Pulmonary artery endothelial cell (primary cell): ENCODE data around the gene CCDC121. TPM values are rescaled to one million over a fixed set of nuclear protein-coding genes. Genes with fewer than 3 reads are reported as not detected.
A peak's percentile ranks its signal among the peaks of the same experiment; 100 is the strongest.

Source experiments
- DNase-seq: peaks from one replicate; pipeline ENCODE4 v3.0.0-alpha.2; 2011; ENCODE audit warnings: low read depth, low spot score
- total RNA-seq: library from RNA; depleted of rRNA; stranded (reverse); fragments of >200 nt; gene quantifications from 2 replicates; pipeline ENCODE4 v1.2.3, GENCODE V29; 2014

The CCDC121 gene, protein sequence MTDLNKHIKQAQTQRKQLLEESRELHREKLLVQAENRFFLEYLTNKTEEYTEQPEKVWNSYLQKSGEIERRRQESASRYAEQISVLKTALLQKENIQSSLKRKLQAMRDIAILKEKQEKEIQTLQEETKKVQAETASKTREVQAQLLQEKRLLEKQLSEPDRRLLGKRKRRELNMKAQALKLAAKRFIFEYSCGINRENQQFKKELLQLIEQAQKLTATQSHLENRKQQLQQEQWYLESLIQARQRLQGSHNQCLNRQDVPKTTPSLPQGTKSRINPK
- 1.7 and 2.2 TPM in 2 replicates for total RNA-seq

DNA sequence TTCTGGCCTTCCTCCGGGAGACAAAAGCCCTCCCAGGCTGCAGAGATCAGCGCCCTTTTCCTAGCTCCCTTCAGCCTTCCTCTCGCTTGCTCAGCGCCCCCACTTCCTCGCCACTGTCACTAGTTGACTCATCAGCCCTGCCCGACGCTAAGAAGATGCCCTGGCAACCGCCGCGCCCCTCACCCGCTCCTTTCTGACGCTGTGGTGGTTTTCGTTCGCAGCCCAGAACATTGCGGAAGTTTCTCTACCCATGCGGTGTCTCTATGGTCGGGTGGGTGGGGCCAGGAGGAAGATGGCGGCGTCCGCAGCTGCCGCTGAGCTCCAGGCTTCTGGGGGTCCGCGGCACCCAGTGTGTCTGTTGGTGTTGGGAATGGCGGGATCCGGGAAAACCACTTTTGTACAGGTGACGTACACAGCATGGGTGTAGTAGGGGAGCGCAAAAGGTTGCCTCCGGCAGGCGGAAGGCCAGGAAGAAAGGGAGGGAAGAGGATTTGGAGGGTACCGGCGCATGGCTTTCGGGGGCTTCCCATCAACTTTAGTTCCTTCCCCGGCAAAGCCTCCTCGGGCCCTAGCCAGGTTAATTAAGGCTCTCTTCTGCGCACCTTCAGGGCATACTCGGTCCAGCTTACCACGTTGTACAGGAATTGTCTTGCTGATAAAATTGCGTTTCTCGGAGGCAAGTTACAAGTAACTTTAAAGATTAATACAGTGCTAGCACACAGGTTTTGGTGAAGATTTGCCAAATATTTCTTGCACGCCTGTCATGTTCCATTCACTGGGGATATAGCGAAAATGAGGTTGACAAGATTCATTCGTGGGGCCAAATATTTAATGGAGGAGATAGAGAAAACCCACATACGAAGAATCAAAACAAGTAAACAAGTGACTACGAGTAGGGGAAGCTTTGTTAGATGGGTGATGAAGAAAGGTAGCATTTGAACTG lies at the start of gene CCDC121, which contains the start of gene GPN1:
CCDC121 (minus strand) TSS at position 246 of the 943 bp plus-strand sequence. CDS start 1,213 bp downstream, outside the sequence.
GPN1 (plus strand) TSS at position 284 of the 943 bp plus-strand sequence; CDS start at position 293, 9 bp downstream.
- peak; percentile 65 for DNase-seq

DNA sequence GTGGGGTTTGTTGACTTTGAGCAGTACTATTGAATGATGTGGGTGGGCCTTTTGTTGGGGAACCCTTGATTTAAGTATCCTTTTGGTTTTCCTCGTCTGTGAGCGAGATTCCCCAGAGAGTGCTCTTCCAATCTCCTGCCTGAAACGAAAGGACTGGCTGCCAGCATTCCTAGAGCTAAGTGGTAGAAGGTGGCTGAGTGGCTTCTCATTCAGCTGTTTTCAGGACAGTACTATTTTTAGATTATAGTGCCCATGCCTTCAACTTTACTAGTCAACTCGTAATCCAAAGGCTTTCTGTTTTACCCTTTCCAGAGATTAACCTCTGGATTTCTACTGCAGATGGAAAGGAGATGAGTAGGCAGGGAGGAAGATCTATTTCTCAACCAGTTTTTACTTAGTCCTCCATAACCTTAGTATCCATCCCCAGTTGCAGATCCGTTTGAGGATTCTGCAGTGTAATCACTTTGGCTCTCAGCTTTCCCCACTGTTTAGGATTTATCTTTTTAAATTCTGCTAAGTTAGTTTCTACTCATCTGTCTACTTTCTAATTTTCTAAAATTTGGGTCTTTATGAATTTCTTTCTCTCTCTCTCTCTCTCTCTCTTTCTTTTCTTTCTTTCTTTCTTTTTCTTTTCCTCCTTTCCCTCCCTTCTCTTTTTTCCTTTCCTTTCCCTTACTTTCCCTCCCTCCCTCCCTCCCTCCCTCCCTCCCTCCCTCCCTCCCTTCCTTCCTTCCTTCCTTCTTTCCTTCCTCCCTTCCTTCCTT lies 44.1 kb upstream of the CCDC121 start:
- no peak for DNase-seq

DNA sequence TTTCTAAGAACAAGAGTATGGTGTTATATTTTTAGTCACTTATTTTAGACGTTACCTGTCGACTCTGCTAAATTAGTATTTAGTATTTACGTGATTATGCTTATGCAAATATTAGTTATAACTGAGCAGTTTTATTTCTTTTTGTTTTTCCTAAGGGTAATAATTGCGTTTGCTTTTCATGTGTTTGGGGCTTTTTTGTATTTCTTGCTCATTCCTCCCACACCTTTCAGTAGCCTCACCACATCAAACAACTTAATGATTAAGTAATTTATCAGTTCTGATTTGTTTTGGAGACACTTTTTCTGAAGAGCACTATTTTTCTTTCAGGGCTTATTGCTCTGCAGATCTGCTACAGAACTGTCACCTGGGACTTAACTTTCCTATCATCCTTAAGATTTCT lies 42.4 kb upstream of the CCDC121 start:
- no peak for DNase-seq

DNA sequence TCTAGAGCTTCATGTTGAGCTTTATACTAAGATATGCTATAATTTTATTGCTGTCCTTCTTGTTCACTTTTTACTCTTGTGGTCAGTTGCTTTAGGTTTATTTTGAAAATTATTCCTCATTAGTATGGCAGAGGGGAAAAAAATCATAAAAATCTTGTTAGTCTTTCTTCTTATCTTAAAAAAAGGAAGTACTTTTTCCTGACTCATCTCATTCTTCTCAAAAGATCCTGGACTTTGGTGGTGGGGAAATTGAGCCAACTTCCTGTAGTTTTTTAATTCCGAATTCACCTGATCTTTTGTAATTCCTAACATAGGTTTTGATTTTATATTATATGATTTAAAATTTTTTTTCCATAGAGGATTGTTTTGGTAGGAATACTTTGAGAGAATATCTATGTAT lies 38.6 kb upstream of the CCDC121 start:
- DNase-seq, result no peak

DNA sequence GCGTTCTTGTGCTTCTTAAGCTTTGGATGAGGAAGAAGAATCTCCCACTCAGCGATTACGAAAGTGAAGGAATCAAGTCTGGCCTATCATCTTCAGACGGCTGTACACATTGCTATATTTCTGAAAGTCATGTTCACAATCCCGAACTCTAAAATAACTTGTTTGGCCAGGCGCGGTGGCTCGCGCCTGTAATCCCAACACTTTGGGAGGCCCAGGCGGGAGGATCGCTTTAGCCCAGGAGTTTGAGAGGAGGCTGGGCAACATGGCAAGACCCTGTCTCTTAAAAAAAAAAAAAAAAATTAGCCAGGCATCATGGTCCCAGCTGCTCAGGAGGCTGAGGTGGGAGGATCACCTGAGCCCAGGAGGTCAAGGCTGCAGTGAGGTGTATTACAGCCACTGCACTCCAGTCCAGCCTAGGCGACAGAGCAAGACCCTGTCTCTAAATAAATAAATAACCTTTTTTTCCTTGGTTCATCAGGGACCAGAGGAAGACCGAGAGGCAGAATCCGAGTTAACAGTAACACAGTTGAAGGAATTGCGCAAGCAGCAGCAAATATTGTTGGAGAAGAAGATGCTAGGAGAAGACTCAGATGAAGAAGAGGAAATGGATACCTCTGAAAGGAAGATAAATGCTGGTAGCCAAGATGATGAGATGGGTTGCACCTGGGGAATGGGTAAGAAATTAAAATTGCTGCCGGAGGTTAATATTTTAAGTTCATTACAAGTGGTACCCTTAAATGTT lies 36.0 kb upstream of the CCDC121 start:
- DNase-seq, result no peak

DNA sequence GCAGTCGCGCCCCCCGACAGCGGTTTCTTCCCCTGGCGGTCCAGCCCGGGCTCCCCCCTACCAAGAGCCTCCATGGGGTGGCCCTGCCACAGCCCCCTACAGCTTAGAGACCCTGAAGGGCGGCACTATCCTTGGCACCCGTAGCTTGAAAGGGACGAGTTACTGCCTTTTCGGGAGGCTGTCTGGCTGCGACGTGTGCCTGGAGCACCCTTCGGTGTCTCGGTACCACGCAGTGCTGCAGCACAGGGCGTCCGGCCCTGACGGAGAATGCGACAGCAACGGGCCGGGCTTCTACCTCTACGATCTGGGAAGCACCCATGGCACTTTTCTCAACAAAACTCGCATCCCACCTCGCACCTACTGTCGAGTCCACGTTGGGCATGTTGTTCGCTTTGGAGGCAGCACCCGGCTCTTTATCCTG lies 35.4 kb upstream of the CCDC121 start:
- DNase-seq, result no peak

DNA sequence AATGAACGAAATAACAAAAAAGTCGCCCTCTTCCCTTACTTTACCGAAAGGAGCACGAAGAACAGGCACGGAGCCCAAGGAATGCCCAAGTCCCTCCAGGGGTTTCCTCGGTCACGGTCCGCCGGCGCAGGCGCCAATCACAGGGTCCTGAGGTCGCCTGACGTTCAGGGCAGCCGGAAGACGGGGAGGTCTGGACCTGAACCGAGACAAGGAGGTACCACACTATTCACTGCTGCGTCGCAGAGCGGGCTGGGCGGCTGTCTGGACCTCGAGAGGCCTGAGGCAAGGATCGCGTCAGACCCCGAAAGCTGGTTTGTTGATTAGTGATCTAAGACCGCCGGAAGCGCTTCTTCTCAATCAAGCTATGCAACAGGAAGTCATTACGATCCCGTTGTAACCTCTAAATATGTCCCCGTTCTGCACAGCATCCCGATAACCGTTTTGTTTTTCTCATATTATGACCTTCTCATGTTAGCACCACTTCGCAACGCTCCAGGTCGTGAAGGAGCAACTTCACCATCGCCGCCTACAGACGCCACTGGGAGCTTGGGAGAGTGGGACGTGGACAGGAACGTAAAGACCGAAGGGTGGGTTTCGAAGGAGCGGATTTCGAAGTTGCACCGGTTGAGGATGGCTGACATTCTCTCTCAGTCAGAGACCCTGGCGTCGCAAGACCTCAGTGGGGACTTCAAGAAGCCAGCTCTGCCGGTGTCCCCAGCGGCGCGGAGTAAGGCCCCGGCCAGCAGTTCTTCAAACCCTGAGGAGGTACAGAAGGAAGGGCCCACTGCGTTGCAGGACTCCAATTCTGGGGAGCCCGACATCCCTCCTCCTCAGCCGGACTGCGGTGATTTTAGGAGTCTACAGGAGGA lies 34.7 kb upstream of the CCDC121 start, which contains the start of the genes SLC4A1AP and SUPT7L:
SLC4A1AP (plus strand) TSS at position 605 of the 869 bp plus-strand sequence; CDS start at position 631, 26 bp downstream.
SUPT7L (minus strand) TSS at position 330 of the 869 bp plus-strand sequence. CDS start 1,422 bp downstream, outside the sequence.
- peak; percentile 62 for DNase-seq

DNA sequence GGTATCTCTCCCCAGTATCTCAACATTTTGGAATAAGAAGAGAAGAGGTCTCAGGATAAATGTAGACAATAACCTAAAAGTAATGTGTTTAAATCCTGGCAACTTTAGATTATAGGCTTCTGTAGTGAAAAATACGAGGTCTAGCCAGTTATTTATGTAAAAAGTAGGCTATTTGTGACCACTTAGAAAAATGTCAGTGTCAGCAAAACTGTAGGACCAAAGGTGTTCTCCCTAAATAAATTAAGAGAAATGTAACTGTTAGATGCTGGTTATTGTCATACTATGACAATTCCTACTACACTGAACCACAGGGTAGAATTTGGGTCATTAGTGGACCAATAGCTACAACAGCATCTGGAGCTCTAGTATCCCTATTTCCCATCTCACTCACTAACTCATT lies 32.6 kb upstream of the CCDC121 start:
- DNase-seq, result no peak

DNA sequence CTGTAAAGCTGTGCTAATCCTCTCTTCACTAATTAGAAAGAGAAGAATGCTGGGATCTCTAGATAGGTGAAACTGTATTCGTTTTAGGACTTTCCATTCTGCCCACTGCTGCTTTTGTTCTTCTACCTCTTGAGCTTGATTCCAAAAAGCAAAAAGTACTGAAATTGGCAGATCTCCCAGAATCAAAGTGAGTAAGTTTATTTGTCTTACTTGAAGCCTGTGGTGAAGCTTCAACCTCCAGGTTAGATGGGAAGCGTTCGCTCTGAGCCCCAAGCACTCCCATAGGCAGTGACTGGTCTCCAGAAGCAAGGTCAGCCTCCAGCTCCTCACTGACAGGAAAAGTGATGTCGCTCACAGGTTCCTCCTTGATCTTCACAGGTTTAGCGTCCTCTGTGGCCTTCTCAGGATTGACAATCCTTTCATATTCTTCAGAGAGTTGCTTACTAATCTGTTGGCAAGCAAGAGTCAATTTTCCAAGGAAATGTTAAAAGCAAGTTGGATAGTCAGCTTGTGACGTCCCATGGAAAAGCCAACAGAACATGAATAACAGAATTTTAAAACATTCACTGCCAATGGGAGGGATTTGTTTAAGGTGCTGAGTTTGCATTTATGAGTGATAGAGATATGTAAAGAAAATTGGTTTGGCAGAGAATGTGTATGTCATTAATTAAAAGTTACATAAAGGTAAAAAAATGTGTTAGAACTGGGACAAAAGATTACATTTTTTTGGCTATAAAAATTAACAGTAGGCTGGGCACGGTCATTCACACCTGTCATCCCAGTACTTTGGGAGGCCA lies 26.5 kb upstream of the CCDC121 start:
- no peak for DNase-seq

DNA sequence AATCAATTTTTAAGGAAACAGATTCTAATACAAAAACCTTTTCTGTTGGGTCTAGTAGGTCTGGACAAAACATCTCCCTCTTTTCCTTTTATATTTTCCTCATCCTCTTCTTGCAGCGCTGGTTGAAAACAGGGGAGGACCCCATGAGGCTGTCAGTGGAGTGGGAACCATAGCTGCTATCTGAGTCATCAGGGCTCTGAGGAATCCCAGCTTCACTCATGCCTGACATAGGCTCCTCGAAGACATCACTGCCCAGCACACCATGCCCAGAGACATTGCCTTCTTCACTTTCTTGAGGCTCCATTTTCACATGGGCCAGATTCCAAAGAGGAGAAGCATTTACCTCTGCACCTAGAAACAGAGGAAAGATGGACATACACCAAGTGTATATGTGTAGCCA lies 24.6 kb upstream of the CCDC121 start:
- DNase-seq, result no peak

DNA sequence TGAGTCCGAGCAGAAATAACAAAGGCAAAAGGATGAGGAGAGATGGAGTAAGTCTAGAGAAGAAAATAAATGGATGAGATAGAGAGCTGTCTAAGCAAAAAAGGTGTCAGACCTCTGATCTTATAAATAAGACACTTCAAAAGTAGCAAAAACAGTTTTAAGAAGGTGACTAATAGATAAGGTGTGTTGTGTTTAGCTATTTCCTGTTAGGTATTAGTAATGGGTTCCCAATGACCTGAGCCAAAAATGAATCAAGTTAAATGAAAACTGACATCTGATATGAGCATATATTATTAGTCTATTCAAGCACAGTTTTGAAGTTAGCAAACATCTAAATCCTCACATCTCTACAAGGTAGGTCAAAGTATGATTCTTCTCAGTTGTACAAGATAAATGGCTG lies 24.0 kb upstream of the CCDC121 start:
- no peak for DNase-seq

DNA sequence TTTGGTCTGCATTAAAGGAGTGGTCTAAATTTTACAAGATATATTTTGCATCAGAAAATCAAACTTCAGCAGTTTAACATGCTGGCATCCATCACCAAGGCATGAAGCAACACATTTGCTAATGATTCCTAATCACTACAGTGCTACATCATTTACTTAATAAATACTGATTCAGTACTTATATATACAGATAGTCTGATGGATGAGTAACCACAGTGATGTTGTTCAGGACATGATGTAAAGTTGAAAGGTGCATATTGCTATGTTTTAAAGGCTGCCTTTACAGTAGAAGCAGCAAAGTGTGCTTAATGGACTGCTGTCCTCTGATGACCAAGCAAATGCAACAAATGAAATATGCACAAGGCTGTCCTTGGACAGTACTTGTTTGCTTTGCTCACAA lies 23.5 kb upstream of the CCDC121 start:
- DNase-seq, result no peak

DNA sequence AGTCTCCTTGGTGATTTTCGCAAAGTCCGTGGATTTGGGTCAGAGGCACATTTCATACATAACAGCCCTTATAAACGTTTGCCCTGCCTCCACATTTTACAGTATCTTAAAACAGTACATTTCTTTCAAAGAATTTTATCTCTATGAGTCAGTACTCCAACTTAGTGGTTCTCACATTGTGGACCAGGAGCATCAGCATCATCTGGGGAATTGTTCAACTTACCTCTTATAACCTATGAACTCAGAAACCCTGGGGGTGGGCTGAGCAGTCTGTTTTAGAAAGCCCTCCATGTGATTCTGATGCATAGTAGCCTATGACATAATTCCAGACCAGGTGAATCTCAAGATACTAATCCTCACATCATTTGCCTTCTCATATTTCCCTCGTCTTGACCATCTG lies 22.2 kb upstream of the CCDC121 start:
- DNase-seq, result no peak

DNA sequence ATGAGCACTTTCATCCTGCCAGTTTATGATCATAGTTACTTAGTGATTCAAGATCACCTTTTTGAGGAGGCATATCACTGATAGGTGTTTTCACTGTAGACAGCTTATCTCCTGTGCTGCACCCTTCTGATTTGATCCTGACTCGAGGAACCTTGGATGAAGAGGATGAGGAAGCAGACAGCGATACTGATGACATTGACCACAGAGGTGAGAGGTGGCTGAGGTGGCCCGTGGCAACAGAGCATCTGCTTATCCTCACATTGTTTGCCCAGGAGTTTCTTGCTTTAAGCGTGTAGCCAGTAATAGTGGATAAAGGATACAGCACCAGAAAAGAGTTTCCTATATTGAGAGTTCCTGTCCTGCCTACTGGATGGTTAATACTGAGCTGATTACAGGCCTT lies 18.9 kb upstream of the CCDC121 start:
- no peak for DNase-seq

DNA sequence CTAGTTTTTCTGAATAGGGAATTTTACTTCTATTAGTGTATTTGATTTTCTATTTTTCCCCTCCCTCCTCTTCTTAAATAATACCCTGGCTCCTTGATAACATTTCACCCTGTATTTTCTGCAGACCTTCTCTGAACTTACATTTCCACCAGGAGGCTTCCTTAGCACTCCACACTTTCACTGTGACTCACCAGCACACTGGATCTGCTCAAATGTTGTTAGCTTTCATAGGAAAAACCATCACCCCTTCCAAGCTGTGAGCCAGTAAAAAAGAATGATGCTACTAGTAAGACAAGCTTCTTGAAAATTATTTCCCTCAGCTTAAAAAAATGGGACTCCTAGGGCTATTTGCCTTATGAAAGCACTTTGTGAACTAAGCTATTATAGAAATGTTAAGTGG lies 18.5 kb upstream of the CCDC121 start:
- DNase-seq, result no peak

DNA sequence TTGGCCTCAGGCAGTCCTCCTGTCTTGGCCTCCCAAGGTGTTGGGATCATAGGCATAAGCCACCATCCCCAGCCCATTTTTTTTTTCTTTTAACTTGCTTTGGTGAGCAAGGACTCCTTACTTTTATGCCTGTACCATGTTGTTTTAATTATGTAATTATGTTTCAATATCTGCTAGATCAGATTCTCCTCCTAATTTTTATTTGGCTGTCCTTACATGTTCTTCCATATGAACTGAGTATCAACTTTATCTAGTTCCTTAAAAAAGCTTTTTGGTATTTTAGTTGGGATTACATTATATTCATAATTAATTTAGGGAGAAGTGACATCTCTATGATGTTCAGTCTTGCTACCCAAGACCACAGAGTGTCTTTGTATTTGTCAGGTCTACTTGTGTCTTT lies 16.4 kb upstream of the CCDC121 start:
- no peak for DNase-seq

DNA sequence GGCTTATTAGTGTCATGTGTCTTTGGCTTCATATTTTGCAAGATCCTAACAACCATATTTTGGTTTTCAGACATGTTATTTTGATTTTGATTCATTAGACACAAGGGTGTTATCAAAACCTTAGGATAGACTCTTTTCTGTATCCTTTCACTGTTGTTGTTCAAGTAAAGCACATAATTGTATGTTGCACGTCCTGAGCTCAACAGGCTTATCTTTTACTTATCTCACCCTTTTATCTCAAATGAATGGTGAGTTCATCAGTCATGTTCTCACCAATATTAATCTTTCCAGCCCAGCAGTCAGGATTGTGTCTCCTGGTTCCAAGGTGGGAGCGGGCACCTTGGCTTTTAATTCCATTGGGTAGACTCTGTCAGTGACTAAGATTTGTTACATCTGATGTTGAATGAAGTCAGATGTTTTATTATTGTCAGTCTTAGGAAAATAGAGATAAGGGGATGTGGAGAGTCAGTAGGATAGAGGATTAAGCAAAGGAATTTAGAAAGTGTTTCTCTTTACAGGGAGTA lies 12.0 kb upstream of the CCDC121 start:
- DNase-seq, result no peak

DNA sequence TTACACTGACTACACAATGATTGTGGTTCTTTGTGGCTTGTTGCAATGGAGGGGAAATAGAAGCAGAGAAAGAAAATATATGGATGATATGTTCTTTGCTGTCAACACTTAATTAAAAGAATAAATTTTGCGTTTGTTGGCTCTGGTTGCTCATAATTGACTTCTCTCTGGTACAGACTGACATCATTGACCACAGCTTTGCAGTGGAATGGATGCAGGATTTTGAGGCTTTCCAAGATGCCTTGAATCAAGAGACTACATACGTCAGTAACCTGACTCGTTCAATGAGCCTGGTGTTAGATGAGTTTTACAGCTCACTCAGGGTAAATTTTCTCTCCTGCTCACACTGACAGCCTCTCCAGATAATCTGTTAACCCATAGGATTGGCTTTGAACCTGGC lies 9.9 kb upstream of the CCDC121 start:
- no peak for DNase-seq
